Activated CD4-positive, alpha-beta T cell treated with anti-CD3 and anti-CD28 coated beads, Interleukin-2, amount 50 U/mL, for 48 hours (primary cell): ENCODE results near the gene PTGIS.

Experiments used
- DNase-seq, 2 experiments: peaks; one replicate each; pipeline ENCODE4 v3.0.0-alpha.2; 2020

Gene PTGIS

DNA sequence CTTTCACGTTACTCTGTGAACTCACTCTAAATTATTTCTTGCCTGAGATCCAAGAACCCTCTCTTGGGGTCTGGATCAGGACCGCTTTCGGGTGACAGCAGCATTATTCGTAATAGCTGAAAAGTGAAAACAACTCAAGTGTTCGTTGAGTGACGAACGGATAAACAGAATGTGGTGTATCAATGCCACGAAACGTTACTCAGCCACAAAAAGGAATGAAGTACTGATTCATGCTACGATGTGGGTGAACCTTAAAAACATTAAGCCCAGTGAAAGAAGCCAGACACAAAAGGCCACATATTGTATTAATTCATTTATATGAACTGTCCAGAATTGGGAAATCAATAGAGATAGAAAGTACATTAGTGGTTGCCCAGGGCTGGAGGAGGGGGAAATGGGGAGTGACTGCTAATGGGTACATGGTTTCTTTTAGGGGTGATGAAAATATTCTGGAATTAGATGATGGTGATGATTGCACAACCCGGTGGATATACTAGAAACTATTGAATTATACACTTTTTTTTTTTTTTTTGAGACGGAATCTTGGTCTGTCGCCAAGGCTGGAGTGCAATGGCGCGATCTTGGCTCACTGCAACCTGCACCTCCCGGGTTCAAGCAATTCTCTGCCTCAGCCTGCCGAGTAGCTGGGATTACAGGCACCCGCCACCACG, 8.4 kb downstream of the PTGIS start:
- no peak for DNase-seq

DNA sequence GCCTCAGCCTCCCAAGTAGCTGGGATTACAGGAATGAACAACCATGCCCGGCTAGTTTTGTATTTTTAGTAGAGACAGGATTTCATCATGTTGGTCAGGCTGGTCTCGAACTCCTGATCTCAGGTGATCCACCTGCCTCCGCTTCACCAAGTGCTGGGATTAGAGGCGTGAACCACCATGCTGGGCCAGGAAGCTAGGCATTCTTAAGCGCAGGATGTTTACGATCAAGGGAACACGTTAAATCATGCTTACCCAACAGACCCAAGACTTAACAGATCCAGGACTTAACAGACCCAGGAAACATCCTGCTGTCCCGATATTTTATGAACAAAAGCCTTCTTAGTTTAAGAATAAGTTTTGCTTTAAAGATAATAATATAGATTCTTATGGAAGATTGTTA, 9.1 kb downstream of the PTGIS start:
- DNase-seq = no peak

DNA sequence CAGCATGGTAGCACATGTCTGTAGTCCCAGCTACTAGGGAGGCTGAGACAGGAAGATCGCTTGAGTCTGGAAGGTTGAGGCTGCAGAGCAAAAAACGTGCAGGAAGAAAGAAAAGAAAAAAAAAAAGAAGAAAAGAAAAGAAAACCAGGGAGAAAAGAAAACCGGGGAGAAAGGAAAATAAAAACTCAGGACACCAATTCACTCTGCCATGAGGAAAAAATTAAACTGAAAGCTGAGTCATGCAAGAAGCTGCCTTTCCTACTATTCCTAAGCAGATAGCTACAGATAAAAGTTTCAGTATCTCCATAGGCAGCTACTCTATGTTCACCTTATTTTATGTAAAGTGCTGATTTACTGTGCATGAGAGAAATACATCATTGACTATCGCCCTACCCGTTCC, 10.5 kb downstream of the PTGIS start:
- DNase-seq = no peak

DNA sequence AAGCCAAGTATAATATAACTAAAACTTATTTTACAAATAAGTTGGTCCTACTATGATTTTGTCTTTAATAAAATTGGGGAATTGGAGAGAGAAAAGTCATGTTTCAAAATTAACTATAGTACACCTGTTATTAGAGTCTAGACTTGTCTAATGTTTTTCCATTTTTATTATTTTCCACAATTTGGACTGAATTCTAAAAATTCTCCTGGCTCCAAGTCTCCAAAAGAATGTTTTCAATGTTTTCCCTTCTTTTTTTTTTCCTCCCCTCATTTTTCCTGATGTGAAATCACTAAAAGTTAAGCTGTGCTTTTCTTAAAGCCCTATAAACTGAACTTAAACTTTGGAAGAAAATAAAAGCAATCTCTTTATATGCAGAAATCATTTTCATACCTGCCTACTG, 11.3 kb downstream of the PTGIS start:
- no peak for DNase-seq

DNA sequence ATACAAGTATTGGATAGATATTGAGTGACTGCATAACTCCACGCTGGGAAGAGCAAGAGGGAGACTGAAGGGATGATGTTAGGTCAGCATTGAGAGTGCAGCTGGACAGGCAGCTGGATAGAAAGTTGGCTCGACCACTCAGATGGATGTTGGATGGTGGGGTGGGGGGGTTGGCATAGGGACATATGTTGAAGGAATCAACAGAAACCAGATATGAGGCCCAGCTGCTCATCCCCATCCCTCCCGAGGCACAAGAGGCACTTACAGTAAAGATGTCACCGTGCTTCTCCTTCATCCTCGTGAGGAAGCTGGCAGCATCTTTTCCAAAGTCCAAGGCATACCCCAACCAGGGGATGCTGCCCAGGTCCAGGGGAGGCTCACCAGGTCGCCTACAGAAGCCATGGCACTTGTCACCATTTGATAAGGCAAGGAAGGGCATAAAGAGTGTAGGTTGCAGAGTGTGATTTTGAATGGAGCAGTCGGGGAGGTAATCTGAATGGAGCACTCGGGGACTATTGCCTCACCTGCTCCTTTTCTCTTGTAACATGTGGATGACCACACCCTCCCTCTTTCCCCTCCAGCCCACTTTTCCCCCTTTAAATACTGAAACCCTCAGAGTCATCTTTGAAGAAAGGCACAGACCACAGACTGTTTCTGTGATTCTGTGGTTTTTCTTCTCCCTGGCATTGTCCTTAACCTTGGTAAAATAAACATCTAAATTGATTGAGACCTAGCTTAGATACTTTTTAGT, 18.0 kb downstream of the PTGIS start:
- DNase-seq = no peak

DNA sequence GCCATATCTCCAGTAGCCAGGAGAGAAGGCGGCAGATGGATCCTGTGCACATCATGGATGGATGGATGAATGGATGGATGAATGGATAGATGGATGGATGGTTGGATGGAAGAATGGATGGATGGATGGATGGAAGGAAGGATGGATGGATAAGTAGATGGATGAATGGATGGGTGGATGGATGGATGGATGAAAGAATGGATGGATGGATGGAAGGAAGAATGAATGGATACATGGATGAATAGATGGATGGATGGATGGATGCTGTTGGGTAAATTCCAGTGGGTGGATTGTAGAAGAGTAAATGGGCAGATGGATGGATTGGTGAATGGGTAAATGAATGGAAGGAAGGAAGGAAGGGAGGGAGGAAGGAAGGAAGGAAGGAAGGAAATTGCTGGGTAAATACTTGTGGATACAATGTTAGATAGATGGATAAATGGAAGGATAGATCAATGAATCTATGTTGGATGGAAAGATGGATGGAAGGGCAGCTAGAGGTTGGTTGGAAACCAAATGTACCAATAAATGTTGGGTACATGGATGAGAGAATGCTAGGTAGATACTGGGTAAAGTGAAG, 19.5 kb downstream of the PTGIS start:
- no peak for DNase-seq

DNA sequence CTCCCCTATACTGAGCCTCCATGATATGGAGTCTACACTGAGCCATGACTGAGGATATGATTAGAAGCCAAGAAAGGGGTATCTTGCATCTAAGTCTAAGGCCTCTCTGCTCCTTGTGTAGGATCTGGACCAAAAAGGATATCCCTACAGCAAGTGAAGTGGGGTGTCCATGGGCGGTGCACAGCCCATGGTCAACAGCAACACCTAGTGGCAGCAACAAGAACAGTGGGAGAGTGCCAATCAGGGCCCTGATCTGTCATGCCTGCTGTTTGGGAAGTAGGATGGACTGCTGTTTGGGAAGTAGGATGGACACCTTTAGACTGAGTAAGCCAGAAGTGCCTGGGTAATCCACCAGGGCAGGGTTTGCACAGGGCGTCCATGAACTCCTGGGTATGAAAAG, 22.4 kb downstream of the PTGIS start:
- no peak for DNase-seq

DNA sequence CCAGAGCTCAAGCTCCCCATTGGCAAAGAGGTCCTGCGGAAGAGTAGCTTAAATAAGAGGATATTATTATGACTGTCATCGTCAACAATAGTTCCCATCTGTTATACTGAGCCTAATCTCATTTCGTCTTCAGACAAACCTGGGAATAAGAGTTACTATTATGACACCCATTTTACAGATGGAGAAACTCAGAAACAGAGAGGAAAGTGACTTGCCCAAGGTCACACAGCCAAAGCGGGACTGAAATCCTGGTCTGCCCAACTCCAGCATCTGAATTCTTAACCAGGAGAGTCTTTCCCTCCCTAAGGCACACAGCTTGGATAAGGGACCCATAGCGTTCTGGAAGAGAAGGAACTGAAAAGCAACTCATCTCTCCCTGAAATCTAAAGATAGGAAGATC, 23.4 kb downstream of the PTGIS start:
- DNase-seq = no peak

DNA sequence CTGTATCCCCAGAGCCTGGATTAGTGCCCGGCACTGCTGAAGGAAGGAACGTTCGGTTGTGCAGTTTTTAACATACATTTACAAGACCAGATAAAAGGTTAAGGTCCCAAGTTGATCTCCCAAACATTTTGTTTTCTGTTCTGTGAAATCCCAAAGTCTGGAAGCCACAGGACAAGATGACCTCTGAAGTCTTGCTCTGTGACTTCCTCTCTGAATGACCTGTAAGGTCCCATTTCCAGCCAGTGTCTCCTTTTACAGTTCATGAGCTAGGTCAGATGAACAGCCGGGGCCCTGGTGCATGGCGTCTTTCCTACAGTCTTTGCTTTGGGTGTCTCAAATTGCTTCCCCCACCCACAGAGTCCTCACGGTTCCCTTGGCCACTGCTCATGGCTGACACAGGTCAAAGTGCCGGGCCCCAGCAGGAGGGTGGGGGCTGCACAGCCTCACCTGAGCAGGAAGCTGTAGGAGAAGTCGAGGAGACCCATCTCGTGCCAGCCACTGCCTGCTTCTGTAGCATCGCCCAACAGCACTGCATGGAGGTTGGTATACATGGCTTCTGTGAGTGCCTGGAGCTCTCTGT, 24.0 kb downstream of the PTGIS start:
- DNase-seq = no peak

DNA sequence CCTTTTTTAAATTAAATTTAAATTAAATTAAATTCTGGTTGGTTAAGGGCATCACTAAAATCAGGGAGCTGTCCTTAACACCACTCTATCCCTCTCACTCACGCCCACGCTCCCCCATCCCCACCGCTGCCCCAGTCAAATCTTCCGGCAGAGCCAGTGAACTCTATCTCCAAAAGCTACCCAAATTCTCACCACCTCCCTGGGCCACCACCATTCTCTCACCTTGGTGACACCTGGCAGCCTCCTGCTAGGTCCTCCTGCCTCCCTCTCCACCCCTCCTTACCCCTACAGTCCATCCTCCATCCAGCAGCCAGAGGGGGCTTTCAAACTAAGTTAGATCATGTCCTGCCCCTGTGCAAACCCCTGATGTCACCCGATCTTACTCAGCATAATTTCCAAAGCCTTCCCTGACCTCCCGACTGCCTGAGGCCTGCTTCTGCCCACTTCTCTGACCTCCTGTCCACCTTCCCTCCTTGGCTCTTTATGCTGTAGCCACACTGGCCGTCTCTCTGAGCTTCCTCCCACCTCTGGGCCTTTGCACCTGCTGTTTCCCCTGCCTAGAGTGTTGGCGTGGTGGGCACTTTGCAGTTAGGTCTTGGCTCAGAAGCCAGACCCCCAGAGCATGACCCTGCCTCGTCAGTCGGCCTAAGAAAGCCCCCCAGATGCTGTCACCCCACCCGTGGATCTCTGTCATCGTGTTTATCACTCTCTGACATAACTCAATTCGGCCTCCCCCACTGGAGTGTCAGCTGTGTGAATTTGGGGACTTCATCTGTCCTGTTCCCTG, 24.7 kb downstream of the PTGIS start:
- DNase-seq = no peak

DNA sequence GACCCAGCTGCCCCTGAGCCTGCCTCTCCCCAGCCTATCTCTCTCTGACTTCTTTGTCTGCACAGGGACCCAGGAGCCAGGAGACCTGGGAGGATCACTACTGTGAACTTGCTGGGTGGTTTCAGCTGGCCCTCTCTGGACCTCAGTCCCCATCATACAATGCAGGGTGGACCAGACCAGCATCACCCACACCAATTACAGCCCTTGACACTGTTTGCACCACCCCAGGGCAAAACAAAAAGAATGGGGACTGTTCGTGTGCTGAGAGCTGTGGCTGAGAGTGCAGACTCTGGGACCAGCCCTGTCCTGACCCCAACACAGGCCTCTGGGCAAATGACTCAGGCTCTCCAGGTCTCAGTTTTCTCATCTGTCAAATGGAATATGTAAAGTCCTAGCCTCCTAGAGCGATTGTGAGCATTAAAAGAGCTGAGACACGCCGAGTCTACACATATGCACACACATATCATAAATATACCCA, 25.4 kb downstream of the PTGIS start:
- DNase-seq = peak in 1 of 2 experiments; percentile 29

DNA sequence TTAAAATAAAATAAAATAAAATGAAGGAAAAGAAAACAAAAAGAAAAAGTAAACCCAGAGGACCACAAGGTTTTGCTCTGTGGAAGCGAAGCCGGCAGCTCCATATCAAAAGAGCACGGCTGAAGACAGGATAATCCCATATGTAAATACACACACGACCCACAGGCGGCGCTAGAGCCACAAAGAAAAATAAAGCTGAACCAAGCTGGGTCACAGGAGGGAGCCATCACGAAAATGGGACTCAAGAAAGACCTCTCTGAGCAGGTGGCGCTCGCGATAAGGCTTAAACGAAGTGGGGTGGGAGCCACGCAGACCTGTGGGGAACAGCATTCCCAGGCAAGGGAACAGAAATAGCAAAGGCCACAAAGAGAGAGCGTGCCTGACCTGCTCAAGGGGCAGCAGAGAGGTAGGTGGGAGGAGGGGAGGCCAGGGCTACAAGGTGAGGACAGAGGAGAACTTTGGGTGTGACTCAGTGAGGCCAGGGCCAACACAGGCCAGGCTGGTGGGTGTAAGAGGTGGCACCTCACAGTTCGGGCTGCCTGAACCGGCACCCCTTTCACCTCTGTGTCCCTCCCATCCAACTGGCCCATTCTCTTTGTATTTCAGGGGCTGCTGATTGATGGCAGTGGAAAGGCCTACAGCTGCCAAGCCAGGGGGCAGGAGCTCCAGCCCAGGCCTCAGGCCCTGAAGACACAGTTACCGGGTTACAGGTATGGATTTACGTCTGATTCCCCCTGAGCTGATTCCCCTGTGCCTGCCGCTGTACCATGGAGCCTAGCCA, 26.0 kb downstream of the PTGIS start:
- peak; percentile 79 to 84 for DNase-seq

DNA sequence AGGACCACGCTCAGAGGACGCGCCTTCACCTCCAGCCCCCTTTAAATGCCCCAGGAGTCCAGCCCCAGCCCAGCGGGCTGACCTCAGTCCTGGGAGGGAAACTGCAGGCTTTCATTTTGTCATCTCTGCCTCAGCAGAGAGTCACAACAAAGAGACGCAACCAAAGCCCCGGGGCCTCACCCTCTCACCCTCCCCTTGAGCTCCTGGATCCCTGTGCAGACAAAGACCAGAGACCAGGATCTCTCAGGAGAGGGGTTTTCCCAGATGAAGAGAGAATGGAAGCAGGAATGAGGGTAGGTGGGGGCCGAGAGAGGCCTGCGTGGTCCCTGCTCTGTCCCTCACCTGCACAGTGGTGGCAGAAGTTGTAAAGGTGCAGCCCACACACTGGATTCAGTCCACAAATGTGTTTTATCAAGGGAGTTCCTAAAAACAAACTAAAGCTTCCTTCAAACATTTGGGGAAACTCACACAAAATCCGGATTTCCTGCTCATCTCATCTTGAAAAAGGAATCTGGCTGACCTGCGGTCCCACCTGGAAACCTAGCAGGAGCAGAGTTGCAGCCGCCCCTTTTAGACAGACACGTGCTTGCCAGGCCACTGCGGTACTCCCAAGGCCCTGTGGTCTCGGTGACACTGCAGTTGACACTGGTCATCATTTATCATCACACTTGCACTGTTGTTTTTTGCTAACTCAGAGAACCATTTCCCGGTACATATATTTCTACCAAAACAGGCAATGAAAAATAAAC, 27.1 kb downstream of the PTGIS start:
- DNase-seq = no peak

DNA sequence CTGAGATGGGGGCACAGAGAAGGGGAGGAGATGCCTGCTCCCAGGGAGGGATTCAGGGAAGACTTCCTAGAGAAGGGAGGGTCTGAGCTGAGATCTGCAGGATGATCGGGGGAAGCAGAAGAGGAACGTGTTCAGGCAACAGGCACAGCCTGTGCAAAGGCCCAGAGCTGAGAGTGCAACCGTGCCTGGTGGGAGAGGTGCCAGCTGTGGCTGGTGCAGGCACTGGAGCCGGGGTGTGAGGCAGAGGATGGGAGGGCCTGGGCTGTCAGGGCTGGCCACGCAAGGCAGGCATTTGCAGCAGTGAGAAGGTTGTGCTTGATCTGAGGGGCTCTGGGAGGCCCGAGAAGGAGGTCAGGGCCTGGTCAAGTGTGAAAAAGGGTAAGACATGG, 27.7 kb downstream of the PTGIS start:
- DNase-seq = no peak

DNA sequence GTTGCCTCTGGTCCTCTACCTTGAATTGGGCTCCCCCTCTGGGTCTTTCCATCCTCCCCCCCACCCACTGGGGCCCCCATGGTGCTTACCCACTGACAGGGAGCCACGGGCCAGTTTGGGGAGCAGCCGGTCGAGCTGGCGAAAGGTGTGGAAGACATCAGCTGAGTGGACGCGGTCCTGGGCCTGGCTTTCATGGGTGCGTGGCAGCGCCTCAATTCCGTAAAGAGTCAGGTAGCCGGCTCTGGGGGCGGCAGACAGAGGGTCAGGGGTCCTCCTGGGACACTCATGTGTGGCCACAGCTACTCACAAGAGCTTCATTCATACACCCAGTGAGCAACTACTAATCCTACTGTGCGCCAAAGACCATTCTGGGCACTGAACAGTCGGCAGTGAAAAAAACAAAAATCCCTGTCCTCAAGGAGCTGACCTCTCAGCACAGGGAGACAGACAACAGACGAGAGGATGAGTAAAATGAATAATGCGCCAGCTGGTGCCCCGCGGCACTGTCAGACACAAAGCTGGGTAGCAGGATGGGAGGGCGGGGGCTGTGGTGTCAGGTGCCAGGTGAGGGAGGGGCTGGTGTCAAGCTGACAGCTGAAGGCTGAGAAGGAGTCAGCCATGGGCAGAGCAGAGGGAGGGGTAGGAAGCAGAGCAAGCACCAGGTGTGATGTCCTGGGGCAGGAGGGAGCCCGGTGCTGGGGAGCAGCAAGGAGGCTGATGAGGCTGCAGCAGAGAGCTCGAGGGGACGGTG, 28.3 kb downstream of the PTGIS start:
- DNase-seq = no peak

DNA sequence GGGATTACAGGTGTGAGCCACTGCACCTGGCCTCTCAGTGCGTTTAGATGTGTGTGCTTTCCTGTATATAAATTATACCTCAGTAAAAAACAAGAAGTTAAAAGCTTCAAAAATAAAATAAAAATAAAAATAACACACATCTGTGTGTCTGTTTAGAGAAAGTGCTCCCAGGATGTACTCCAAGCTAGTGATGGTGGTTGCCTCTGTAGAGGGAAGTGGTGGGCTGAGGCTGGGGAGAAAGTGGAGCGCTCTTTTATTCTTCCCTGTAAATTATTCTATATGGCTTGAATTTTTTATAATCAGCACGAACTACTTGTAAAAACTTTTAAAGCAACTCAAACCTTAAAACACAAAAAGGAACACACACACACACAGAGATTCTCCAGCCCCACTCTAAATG, 29.0 kb downstream of the PTGIS start:
- no peak for DNase-seq

DNA sequence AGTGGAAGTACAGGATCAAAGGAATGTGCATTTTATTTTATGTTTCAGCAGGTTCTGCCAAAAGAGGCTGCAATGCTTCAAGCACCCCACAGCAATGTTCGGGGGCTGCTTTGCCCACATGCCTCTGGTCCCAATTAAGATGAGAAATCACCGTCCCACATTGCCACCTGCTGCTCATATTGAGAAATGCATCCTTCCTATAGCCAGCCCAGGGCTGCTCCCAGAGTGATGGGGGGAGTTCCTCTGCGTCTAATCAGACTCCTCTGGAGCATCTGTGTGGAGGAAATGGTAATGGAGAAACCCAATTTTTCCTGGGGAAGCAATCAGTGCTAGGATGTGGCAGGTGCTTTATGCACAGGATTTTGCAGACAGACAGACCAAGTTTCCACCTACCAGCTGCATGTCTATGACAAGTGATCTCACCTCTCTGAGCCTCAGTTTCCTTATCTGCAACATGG, 33.7 kb downstream of the PTGIS start:
- peak; percentile 70 to 74 for DNase-seq

DNA sequence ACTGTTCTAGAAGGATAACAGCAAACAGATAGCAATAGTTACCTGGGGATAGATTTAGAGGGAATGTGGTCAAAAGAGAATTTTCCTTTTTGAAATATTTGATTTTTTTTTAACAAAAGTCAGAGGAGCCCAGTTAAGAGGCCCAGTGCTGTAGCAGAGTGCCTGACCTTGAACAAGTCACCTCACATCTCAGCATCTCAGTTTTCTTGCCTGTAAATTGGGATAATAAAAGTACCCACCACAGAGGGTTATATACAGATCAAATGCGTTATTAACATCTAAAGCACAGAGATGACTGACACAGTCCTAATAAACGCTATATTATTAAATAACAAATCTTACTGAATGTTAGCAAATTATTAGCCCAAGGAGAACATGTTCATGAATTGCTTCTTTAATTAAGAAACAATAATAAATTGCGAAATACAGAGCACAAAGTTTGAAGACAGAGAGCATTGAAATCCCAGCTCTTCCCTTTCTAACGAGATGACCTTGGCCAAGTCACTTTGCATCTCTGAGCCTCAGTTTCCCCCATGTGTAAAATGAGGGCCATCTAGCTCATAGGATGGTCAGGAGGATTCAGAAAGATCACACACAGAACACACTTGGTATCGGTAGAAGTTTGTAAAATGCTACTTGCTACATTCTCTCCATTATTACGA, 35.5 kb downstream of the PTGIS start:
- DNase-seq = no peak

DNA sequence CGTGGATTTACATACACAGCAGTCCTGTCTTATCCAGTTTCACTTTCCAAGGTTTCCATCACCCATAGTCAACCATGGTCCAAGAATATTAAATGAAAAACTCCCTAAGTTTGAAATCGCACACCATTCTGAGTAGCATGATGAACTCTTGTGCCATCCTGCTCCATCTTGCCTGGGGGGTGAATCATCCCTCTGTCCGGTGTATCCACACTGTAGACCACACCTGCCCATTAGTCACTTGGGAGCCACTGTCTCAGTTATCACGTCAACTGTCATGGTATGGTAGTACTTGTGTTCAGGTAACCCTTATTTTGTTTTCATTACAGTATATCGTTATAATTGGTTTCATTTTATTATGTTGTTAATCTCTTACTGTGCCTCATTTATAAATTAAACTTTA, 38.5 kb downstream of the PTGIS start:
- no peak for DNase-seq

DNA sequence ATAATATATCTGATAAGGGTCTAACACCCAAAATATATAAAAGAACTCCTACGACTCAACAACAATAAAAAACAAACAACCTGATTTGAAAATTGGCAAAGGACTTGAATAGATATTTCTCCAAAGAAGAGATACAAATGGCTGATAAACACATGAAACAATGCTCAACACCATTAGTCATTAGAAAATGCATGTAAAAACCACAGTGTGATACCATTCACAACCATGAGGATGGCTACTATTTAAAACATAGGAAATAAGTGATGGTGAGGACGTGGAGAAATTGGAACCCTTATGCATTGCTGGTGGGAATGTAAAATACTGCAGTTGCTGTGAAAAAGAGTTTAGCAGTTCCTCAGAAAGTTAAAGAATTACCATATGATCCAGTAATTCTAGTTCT, 41.4 kb downstream of the PTGIS start:
- DNase-seq = no peak
